ENCODE data around the gene STAG2. TPM values are rescaled to one million over a fixed set of nuclear protein-coding genes. Genes with fewer than 3 reads are reported as not detected.
"Not testable (repeated sequence)": the region's sequence is repeated elsewhere in the genome, so short reads cannot be mapped to it uniquely, and the experiment has no call there.

STAG2 gene
- total and polyA plus RNA-seq, 11 donors = 10.4 to 42.0 (median 25.9) TPM

DNA sequence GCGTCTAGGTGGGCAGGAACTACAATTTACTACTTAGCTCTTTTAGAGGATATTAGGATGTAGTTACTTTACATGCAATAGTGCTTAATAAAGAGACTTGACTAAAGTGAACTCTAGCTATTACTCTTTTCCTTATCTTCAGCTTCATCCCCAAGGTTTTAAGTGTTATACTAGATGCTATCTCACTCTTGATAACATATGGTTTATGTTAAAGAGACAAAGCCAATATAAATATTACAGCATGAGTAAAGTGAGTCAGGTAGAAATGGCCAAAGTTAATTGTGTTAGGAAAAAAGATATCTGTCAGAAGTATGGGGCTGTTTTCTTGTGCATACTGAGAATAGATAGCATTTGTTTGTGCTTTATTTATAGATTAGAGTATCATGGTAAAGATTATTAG is 80.5 kb downstream of the STAG2 start:
- Histone ChIP-seq H3K4me1 (no peaks in the 10 kb centered on the region), H3K36me3 (peaks cover 0 to 82% (median 29%) of the 10 kb centered on the region in 9 donors), H3K27ac (no peak overlapping the region), H3K9me3 (no peaks in the 10 kb centered on the region), H3K4me3 (no peak overlapping the region), H3K27me3 (no peaks in the 10 kb centered on the region)
- intact Hi-C loops (cut with DNase I) = no loop called here
- DNase-seq (no peak), ATAC-seq (no peak)
- 59 to 95% (median 72%) methylated on average over 1 of the region's 1 CpG for WGBS, 4 donors
- TF ChIP-seq, protein P1, sequence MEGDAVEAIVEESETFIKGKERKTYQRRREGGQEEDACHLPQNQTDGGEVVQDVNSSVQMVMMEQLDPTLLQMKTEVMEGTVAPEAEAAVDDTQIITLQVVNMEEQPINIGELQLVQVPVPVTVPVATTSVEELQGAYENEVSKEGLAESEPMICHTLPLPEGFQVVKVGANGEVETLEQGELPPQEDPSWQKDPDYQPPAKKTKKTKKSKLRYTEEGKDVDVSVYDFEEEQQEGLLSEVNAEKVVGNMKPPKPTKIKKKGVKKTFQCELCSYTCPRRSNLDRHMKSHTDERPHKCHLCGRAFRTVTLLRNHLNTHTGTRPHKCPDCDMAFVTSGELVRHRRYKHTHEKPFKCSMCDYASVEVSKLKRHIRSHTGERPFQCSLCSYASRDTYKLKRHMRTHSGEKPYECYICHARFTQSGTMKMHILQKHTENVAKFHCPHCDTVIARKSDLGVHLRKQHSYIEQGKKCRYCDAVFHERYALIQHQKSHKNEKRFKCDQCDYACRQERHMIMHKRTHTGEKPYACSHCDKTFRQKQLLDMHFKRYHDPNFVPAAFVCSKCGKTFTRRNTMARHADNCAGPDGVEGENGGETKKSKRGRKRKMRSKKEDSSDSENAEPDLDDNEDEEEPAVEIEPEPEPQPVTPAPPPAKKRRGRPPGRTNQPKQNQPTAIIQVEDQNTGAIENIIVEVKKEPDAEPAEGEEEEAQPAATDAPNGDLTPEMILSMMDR (IDR thresholded peaks at IDR 0.05) = no peak
- no peak for TF ChIP-seq POLR2A (IDR thresholded peaks at IDR 0.05)

DNA sequence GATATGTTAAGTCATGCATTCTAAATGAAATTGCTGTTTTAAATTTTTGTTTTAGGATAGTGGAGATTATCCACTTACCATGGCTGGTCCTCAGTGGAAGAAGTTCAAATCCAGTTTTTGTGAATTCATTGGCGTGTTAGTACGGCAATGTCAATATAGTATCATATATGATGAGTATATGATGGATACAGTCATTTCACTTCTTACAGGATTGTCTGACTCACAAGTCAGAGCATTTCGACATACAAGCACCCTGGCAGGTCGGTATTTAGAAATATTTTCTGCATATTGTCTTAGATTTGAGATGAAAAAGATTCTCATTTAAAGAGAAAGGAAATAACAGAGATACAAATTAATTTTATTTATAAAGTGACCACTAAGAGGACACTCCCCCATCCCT is 83.6 kb downstream of the STAG2 start:
- TF ChIP-seq POLR2A (IDR thresholded peaks at IDR 0.05) = no peak
- TF ChIP-seq, protein P1 (IDR thresholded peaks at IDR 0.05) = no peak
- Histone ChIP-seq H3K4me1 (no peaks in the 10 kb centered on the region), H3K36me3 (peaks cover 0 to 92% (median 25%) of the 10 kb centered on the region in 9 donors), H3K27ac (no peak overlapping the region), H3K27me3 (no peaks in the 10 kb centered on the region), H3K4me3 (no peak overlapping the region), H3K9me3 (no peaks in the 10 kb centered on the region)
- ATAC-seq = no peak
- intact Hi-C loops (cut with DNase I) = no loop called here
- WGBS, 4 donors = 68 to 96% (median 82%) methylated on average over 4 of the region's 4 CpGs
- DNase-seq = no peak

DNA sequence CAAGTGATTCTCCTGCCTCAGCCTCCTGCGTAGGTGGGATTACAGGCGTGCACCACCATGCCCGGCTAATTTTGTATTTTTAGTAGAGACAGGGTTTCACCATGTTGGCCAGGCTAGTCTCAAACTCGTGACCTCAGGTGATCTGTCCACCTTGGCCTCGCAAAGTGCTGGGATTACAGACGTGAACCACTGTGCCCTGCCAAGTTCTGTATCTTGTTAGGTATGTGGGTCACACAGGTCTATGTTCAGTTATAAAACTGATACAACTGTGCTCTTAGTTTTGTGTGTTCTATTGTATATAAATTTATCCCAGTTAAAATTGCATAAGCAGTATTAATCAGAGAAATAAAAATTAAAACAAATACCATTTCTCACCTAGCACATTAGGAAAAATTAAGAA is 122.9 kb downstream of the STAG2 start:
- H3K4me1 ChIP-seq; H3K4me3 ChIP-seq; intact Hi-C loops (cut with DNase I); H3K27me3 ChIP-seq; DNase-seq; H3K27ac ChIP-seq; H3K9me3 ChIP-seq; ATAC-seq: not testable (repeated sequence)
- WGBS, 4 donors = 58 to 64% (median 62%) methylated on average over 6 of the region's 6 CpGs
- peaks cover 0 to 98% (median 74%) of the 10 kb centered on the region in 9 donors for H3K36me3 ChIP-seq

DNA sequence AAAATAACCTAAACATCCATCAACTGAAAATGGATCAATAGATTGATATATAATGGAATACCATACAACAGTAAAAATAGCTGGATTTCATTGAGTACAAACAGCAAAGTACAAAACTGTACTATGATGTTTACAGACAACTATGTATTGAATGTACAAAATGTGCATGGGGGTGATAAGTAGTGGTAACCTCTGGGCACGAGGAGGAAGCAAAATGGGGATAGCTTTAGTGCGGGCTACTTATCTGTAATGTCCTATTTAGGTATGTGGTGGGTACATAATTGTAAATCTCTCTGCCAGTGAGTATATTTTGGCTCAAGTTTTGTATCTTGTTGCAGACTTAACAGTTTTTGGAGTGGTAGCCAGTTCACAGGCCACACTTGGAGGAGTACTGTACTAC is 123.6 kb downstream of the STAG2 start:
- no peak for TF ChIP-seq POLR2A (IDR thresholded peaks at IDR 0.05)
- TF ChIP-seq, protein P1 (IDR thresholded peaks at IDR 0.05) = no peak
- Histone ChIP-seq H3K4me3 (no peak overlapping the region), H3K36me3 (peaks cover 0 to 98% (median 80%) of the 10 kb centered on the region in 9 donors), H3K27me3 (no peaks in the 10 kb centered on the region), H3K9me3 (no peaks in the 10 kb centered on the region), H3K27ac (no peak overlapping the region), H3K4me1 (no peaks in the 10 kb centered on the region)
- WGBS, 4 donors = 47 to 54% (median 52%) methylated on average over 2 of the region's 2 CpGs
- intact Hi-C loops (cut with DNase I) = no loop called here
- peak in 2 of 4 donors; percentile 47 to 56 for ATAC-seq
- DNase-seq = no peak

DNA sequence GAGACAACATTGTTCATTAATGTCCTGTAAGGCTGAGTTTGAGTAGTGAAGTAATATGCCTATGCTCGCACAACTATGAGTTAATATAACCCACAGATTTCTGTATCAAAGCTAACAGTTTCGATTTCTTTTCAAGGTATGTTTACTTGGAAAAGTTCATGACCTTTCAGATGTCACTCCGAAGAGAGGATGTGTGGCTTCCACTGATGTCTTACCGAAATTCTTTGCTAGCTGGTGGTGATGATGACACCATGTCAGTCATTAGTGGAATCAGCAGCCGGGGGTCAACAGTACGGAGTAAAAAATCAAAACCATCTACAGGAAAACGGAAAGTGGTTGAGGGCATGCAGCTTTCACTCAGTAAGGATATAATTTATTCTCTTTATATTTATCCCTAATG is 124.9 kb downstream of the STAG2 start:
- peaks cover 0 to 98% (median 84%) of the 10 kb centered on the region in 9 donors for H3K36me3 ChIP-seq
- 66 to 82% (median 71%) methylated on average over 7 of the region's 7 CpGs for WGBS, 4 donors
- no peak for DNase-seq
- no peaks in the 10 kb centered on the region for H3K27me3 ChIP-seq
- no peak overlapping the region for H3K4me3 ChIP-seq
- no peak for TF ChIP-seq POLR2A (IDR thresholded peaks at IDR 0.05)
- TF ChIP-seq, protein P1 (IDR thresholded peaks at IDR 0.05) = no peak
- intact Hi-C loops (cut with DNase I) = no loop called here
- no peak overlapping the region for H3K27ac ChIP-seq
- ATAC-seq = no peak
- no peaks in the 10 kb centered on the region for H3K9me3 ChIP-seq
- no peaks in the 10 kb centered on the region for H3K4me1 ChIP-seq
